Keratinocyte (primary cell): Measurements from ENCODE around the gene CRX. TPM values are rescaled to one million over a fixed set of nuclear protein-coding genes. Genes with fewer than 3 reads are reported as not detected.

Experiments used
- DNase-seq: peaks from one replicate; pipeline ENCODE4 v3.0.0-alpha.2; 2011; ENCODE audit warnings: low read depth, missing footprints, low spot score
- FAIRE-seq: peaks from 2 replicates; lab custom pipeline; 2011; peaks lifted over from hg19 to GRCh38; lab: Jason Lieb, UNC
- H2AFZ ChIP-seq: 2 replicates; pipeline ENCODE4 v1.6.0; 2012; ENCODE audit warnings: low read length, control low read depth, inconsistent platforms; ENCODE audit not compliant: control insufficient read depth
- H3K27ac ChIP-seq: 2 replicates; pipeline ENCODE4 v1.5.1; 2011; ENCODE audit warnings: low read length; ENCODE audit not compliant: control insufficient read depth, insufficient read depth
- H3K27me3 ChIP-seq: 3 replicates; pipeline ENCODE4 v1.6.0; 2011; ENCODE audit warnings: low read length; ENCODE audit not compliant: control insufficient read depth, insufficient read depth; ENCODE audit errors: extremely low read depth
- H3K36me3 ChIP-seq, 2 experiments: 2 replicates in 1 of 2; 3 replicates in 1 of 2; pipeline ENCODE4 v1.5.1; 2011; ENCODE audit warnings: low read length in 2 of 2, mild to moderate bottlenecking in 1 of 2; ENCODE audit not compliant: control insufficient read depth in 2 of 2, insufficient read depth in 2 of 2; ENCODE audit errors: extremely low read depth in 1 of 2
- H3K4me1 ChIP-seq: 3 replicates; pipeline ENCODE4 v1.5.1; 2011; ENCODE audit warnings: low read length; ENCODE audit not compliant: control insufficient read depth, insufficient read depth; ENCODE audit errors: extremely low read depth
- H3K4me2 ChIP-seq: 3 replicates; pipeline ENCODE4 v1.6.0; 2011; ENCODE audit warnings: low read depth, low read length; ENCODE audit not compliant: control insufficient read depth, insufficient read depth; ENCODE audit errors: extremely low read depth
- H3K4me3 ChIP-seq, 3 experiments: fragments of 200-600 bp in 1 of 3; sonication (generic) in 1 of 3; 2 replicates in 2 of 3; 3 replicates in 1 of 3; pipeline ENCODE4 v1.5.1; 2011 to 2016; ENCODE audit warnings: low read length in 3 of 3, mild to moderate bottlenecking in 3 of 3, control low read depth in 2 of 3, inconsistent platforms in 1 of 3, low read depth in 1 of 3, mixed read lengths in 1 of 3, mixed run types in 1 of 3, moderate library complexity in 1 of 3; ENCODE audit not compliant: control insufficient read depth in 2 of 3, insufficient read depth in 2 of 3; ENCODE audit errors: extremely low read depth in 1 of 3
- H3K79me2 ChIP-seq: 2 replicates; pipeline ENCODE4 v1.6.0; 2012; ENCODE audit warnings: low read length; ENCODE audit not compliant: control insufficient read depth, insufficient read depth
- H3K9ac ChIP-seq: 3 replicates; pipeline ENCODE4 v1.6.0; 2011; ENCODE audit warnings: low read length; ENCODE audit not compliant: control insufficient read depth, insufficient read depth; ENCODE audit errors: extremely low read depth
- H3K9me1 ChIP-seq: 3 replicates; pipeline ENCODE4 v1.6.0; 2011; ENCODE audit warnings: low read length; ENCODE audit not compliant: control insufficient read depth, insufficient read depth; ENCODE audit errors: extremely low read depth
- H3K9me3 ChIP-seq: 2 replicates; pipeline ENCODE4 v1.5.1; 2012; ENCODE audit warnings: low read depth, low read length; ENCODE audit not compliant: control insufficient read depth
- H4K20me1 ChIP-seq: 3 replicates; pipeline ENCODE4 v1.6.0; 2011; ENCODE audit warnings: low read length; ENCODE audit not compliant: control insufficient read depth, insufficient read depth; ENCODE audit errors: extremely low read depth
- CTCF ChIP-seq, 3 experiments: IDR thresholded peaks in 1 of 3; conservative IDR thresholded peaks in 1 of 3; optimal IDR thresholded peaks in 1 of 3; 2 replicates in 2 of 3; 3 replicates in 1 of 3; pipeline versions ENCODE3 to v1.5.1; 2011; ENCODE audit warnings: low read length in 3 of 3, mild to moderate bottlenecking in 3 of 3, moderate library complexity in 2 of 3, control low read depth in 1 of 3, inconsistent platforms in 1 of 3; ENCODE audit not compliant: insufficient read depth in 2 of 3; ENCODE audit errors: extremely low read depth in 1 of 3
- EZH2 ChIP-seq: IDR thresholded peaks from one replicate; pipeline ENCODE4 v1.6.1; 2012; ENCODE audit warnings: inconsistent platforms, mild to moderate bottlenecking, low read length, moderate library complexity
- dilution Hi-C: fragments of 300-500 bp; cut with MboI; formaldehyde crosslinking; loops from one replicate; pipeline ENCODE4 v1.7.0; 2020; ENCODE audit warnings: low sequenced_read_pairs; ENCODE audit not compliant: extremely low pct_ligation_motif_present
- polyA plus RNA-seq, 5 experiments: library from polyadenylated mRNA; depleted of rRNA in 3 of 5; stranded (reverse) in 3 of 5; stranded (forward) in 1 of 5; unstranded in 1 of 5; fragments of >200 nt; gene quantifications; 1 replicate in 1 of 5; 2 replicates in 3 of 5; 3 replicates in 1 of 5; pipeline versions ENCODE4 v1.2.1 to v1.2.3, GENCODE V29; 2011 to 2012; ENCODE audit warnings: missing spikeins in 2 of 5, low read depth in 1 of 5, low replicate concordance in 1 of 5

CRX gene
- polyA plus RNA-seq, 1 donor (not counting 4 experiments of a cell fraction or from before 2014, with no cell fraction given), result not detected

GRCh38 chr19:47839411-47839810 is 17.7 kb downstream of the CRX start:
- H3K9me3 ChIP-seq, result no peaks in the 10 kb centered on the region

GRCh38 chr19:47839913-47840312 is 18.2 kb downstream of the CRX start:
- dilution Hi-C loops, result no loop called here
- FAIRE-seq (no peak), DNase-seq (no peak)
- Histone ChIP-seq H4K20me1 (no peaks in the 10 kb centered on the region), H3K9me1 (no peaks in the 10 kb centered on the region), H3K4me2 (no peak overlapping the region), H3K4me1 (no peaks in the 10 kb centered on the region), H3K9me3 (no peaks in the 10 kb centered on the region), H3K79me2 (no peaks in the 10 kb centered on the region), H3K4me3 (no peak overlapping the region), H2AFZ (no peak overlapping the region), H3K9ac (no peak overlapping the region), H3K36me3 (no peaks in the 10 kb centered on the region), H3K27me3 (no peaks in the 10 kb centered on the region), H3K27ac (no peak overlapping the region)
- TF ChIP-seq EZH2 (no peak), CTCF (optimal IDR thresholded peaks at IDR 0.05 in 1 of 3, IDR thresholded peaks at IDR 0.05 in 1 of 3, conservative IDR thresholded peaks at IDR 0.05 in 1 of 3; ENCODE audit: extremely low read depth in 1 of 3, insufficient read depth in 2 of 3, low read length in 3 of 3) (no peak)

More at GRCh38 chr19:47839411-47839810, 17.7 kb downstream of the CRX start:
- Histone ChIP-seq H3K4me1 (no peaks in the 10 kb centered on the region), H3K27ac (no peak overlapping the region), H3K4me3 (no peak overlapping the region), H4K20me1 (no peaks in the 10 kb centered on the region), H3K9me1 (no peaks in the 10 kb centered on the region), H3K4me2 (no peak overlapping the region), H3K9ac (no peak overlapping the region), H3K36me3 (no peaks in the 10 kb centered on the region), H3K27me3 (no peaks in the 10 kb centered on the region), H3K79me2 (no peaks in the 10 kb centered on the region), H2AFZ (no peak overlapping the region)
- FAIRE-seq (no peak), DNase-seq (no peak)
- TF ChIP-seq EZH2 (no peak), CTCF (optimal IDR thresholded peaks at IDR 0.05 in 1 of 3, IDR thresholded peaks at IDR 0.05 in 1 of 3, conservative IDR thresholded peaks at IDR 0.05 in 1 of 3; ENCODE audit: extremely low read depth in 1 of 3, insufficient read depth in 2 of 3, low read length in 3 of 3) (no peak)
- dilution Hi-C loops, result no loop called here
